NOMO-1 treated with dmso at 0.1 percent for 144 hours (cell line): ENCODE measurements around the gene BGN.
A peak's percentile ranks its signal among the peaks of the same experiment; 100 is the strongest.

ENCODE experiments used
- DNase-seq: peaks from one replicate; lab custom pipeline; 2025; ENCODE audit not compliant: unreplicated experiment; lab: John Stamatoyannopoulos, UW

Gene BGN

GRCh38 chrX:153459986-153460385 is 34.8 kb upstream of the BGN start:
- DNase-seq = no peak

- no peak for DNase-seq
These were observed 34.0 kb upstream of the BGN start for GRCh38 chrX:153460826-153461225.

DNA sequence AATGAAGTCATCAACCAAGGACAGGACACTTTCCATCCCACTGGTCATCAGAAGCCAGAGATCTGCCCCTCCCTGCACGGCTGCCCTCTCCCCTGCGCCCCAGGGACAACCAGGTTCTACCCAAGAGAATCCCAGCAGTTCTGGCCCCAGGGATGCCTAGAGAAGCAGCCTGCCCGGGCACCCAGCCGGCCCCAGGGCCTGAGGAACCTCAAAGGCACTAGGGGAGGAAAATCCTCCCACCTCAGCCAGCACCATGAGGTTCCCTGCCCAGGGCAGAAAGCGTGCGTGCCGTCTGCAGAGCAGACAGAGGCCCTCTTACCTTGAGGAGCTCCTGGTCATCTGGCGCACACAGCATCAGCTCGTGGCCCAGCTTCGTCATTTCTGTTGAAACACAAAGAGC is 32.5 kb upstream of the BGN start:
- no peak for DNase-seq

- DNase-seq = no peak
These were observed 31.7 kb upstream of the BGN start for GRCh38 chrX:153463031-153463430.

- DNase-seq = no peak
These were observed 31.2 kb upstream of the BGN start for GRCh38 chrX:153463556-153463955.

GRCh38 chrX:153464116-153464515 is 30.7 kb upstream of the BGN start:
- DNase-seq = no peak

DNA sequence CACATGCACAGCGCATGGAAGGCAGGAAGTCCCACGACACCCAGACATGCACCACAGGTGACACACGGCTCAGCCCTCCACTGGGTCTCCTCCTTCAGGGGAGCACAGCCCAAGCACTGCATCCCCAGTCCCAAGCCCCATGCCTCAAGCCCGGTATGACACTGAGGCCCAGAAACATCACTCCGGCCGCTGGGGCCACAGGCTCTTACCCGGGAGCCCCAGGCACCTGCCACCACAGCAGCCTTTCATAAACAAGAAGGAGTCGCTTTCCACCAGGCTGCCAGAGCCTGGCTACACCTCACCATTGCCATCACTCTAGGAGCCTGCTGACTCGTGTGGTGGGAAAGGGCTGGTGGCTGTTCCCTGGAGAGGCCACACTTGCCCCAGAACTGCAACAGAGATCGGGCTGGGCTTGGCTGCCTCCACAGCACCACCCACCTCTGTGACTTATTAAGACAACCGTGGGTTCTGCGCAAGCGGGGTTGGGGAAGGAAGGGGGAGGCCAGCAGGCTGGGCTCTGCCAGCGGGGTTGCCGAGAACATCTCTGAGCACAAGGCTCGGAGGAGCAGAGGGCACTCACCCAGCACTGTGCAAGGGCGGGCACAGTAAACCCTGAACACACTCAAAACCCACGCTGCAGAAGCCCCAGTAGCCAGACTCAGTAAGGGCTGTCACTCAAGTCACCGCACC is 28.9 kb upstream of the BGN start:
- no peak for DNase-seq

GRCh38 chrX:153468008-153468580 is 26.7 kb upstream of the BGN start:
- DNase-seq = no peak

GRCh38 chrX:153469811-153470410 is 24.9 kb upstream of the BGN start:
- no peak for DNase-seq

DNA sequence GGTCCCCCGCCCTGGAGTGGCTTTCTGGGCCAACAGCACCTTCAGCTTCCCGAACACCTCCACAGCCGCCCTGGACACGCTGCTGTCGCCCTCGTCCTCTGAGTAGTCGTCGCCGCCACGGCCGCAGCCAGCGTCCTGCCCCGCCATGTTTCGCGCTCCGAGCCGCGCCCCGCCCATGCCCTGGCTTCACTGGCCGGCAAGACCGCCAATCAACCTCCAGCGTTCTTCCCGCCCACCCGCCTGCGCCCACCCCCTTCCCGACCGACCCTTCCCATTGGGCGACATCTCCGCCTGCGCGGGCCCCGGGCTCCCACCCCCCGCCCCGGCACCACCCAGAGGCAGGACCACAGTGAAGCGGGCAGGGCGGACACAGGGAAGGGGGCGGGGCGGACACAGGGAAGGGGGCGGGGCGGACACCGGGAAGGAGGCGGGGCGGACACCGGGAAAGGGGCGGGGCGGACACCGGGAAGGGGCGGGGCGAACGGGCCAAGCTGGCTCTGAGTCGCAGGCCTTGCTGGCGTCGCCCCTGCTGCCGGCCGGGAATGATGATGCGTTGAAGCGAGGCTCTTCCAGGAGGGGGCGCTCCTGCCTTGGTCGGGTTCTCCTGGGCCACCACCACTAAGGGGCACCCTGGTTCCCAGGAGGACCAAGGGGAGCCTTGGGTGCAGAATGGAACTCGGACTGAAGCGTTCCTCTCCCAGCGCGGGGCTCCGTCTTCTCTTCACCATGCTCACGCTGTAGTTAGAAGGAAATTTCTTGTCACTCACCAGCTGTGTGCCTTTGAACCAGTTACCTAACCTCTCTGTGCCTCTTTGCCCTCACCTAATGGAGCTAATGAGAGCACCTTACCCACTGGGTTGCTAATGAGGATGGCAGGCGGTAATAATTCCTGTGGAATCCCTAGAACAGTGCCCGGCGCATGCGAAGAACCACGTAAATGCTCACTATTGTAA is 24.1 kb upstream of the BGN start, which contains the start of gene HAUS7:
TSS of gene HAUS7 (minus strand) at position 166 of the 953 bp plus-strand sequence. CDS start at position 147, 19 bp downstream.
- peak; percentile 67 for DNase-seq

DNA sequence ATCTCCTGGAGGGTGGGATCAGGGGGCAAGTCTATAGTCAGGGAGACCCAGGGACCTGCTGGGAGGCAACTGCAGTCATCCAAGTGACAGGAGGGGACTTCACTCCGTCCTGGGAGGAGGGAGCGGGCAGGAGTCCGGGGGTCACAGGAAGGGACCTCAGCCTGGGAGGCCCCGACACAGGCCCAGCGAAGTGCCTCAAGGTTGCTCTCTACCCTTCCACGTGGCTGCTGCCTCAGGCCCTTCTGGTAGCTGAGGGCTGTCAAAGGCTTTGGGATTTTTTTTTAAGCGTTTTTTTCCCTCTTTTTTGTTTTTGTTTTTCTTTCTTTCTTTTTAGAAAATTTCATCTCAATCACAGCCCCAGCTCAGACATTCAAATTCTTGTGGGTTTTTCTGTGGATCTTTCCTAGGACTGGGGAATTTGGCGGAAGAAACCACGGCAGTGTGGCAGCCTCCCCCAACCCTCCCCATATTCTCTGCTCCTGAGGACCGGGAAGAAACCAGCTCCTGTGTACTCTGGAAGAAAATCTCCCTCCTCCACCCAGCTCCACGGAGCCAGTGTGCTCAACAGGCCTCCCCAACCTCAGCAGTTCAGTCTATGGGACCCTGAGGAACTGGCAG is 23.0 kb upstream of the BGN start:
- DNase-seq = no peak

- DNase-seq = no peak
These were observed 21.7 kb upstream of the BGN start for GRCh38 chrX:153473126-153473525.

DNA sequence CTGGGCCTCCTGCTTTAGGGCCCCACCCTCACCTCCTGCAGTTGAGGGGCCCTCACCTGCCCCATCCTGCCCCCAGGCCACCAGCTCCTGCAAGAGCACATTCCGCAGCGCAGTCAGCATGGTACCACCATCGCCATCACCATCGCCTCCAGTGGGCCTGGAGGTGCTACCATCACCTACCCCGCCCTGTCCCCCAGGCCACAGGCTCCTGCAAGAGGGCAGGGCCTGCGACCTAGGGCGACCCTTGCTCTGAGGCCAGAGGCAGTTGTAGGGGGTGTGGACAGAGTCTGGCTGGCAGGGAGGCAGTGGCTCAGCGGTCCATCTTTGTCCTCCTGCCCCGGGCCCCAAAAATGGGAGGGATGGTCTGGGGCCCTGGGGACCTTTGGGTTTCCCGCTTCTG is 20.5 kb upstream of the BGN start:
- DNase-seq = no peak

- no peak for DNase-seq
These were observed 20.1 kb upstream of the BGN start for GRCh38 chrX:153474718-153475117.

DNA sequence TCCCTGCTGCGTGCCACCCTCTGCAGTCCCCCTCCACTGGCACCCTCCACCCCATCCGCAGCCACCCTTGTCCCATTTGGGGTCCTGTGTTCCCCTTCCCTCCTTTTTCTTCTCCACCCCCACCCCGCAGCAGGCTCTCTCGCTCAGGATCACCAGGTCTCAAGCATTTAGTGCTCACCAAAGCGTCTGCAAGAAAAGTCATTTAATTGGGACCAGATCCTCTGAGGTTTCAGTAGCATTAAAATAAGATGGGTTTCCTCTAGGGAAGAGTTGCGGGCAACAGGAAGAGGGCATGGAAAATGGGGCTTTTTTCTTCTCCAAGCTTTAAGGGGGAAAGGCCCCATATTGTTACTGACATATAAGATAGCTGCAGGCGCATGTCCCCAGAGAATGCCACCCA is 19.5 kb upstream of the BGN start:
- no peak for DNase-seq

GRCh38 chrX:153475751-153476281 is 19.0 kb upstream of the BGN start:
- DNase-seq = no peak

GRCh38 chrX:153476666-153477363 is 18.0 kb upstream of the BGN start:
- DNase-seq = no peak

GRCh38 chrX:153477364-153477857 is 17.4 kb upstream of the BGN start:
- DNase-seq = no peak

DNA sequence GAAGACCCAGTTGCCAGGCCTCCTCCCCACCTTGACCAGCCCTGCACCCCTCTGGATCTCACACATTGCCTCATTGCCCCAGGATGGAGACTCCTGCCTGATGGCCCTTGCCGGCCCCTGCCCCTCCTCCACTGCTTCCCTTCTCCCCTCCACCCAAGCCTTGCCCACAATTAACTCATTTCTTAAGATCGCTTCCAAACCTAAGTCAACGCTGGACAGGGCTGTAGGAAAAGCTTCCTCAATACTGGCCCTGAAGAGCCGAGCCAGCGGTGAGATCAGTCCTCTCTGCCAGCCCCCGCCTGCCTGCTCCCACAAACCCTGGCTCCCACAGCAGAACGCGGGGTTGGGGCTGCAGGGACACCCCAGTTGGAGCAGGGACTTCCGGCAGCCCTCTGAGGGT is 16.9 kb upstream of the BGN start:
- no peak for DNase-seq

- no peak for DNase-seq
These were observed 16.0 kb upstream of the BGN start for GRCh38 chrX:153478746-153479145.
